Type B pancreatic cell (in vitro differentiated cells): ENCODE data around the gene MRPS25. TPM values are rescaled to one million over a fixed set of nuclear protein-coding genes. Genes with fewer than 3 reads are reported as not detected.

Experiments used
- DNase-seq: peaks from one replicate; pipeline ENCODE4 v3.0.0; 2021; ENCODE audit warnings: mixed read lengths; ENCODE audit not compliant: unreplicated experiment; ENCODE audit errors: extremely low spot score
- H3K27ac Mint-ChIP-seq: 2 replicates; pipeline ENCODE4 v1.8.0; 2021; ENCODE audit warnings: mild to moderate bottlenecking, mixed read lengths
- H3K27me3 Mint-ChIP-seq: 2 replicates; pipeline ENCODE4 v1.8.0; 2021; ENCODE audit warnings: mixed read lengths
- H3K36me3 Mint-ChIP-seq: 2 replicates; pipeline ENCODE4 v1.8.0; 2021; ENCODE audit warnings: mixed read lengths
- H3K4me1 Mint-ChIP-seq: one replicate; pipeline ENCODE4 v1.8.0; 2021; ENCODE audit warnings: mixed read lengths; ENCODE audit not compliant: unreplicated experiment
- H3K4me3 Mint-ChIP-seq: 2 replicates; pipeline ENCODE4 v1.8.0; 2021; ENCODE audit warnings: mild to moderate bottlenecking, mixed read lengths
- H3K9me3 Mint-ChIP-seq: 2 replicates; pipeline ENCODE4 v1.8.0; 2021; ENCODE audit warnings: mixed read lengths
- CTCF ChIP-seq: fragments of 200-600 bp; sonication (generic); conservative IDR thresholded peaks from 2 replicates; pipeline ENCODE4 v1.5.0; 2021; ENCODE audit warnings: antibody characterized with exemption, mild to moderate bottlenecking
- total RNA-seq: library from RNA; stranded (reverse); gene quantifications from 2 replicates; pipeline ENCODE4 v1.2.1, GENCODE V29; 2021; ENCODE audit warnings: low replicate concordance

The MRPS25 gene
- total RNA-seq, 1 donor from 2014 or later: 71.7 TPM

- H3K27ac Mint-ChIP-seq: no peak overlapping the region
- no peaks in the 10 kb centered on the region for H3K9me3 Mint-ChIP-seq
- H3K36me3 Mint-ChIP-seq: peaks cover 30% of the 10 kb centered on the region
- no peak overlapping the region for H3K4me3 Mint-ChIP-seq
- no peaks in the 10 kb centered on the region for H3K4me1 Mint-ChIP-seq
- no peak for TF ChIP-seq CTCF
- no peaks in the 10 kb centered on the region for H3K27me3 Mint-ChIP-seq
- no peak for DNase-seq
These were observed 8.3 kb downstream of the MRPS25 start for GRCh38 chr3:15056676-15057404.

- Mint-ChIP-seq H3K27ac (no peak overlapping the region), H3K4me3 (no peak overlapping the region), H3K27me3 (no peaks in the 10 kb centered on the region), H3K36me3 (peaks cover 27% of the 10 kb centered on the region), H3K9me3 (no peaks in the 10 kb centered on the region), H3K4me1 (no peaks in the 10 kb centered on the region)
- no peak for TF ChIP-seq CTCF
- DNase-seq: no peak
These were observed 10.0 kb downstream of the MRPS25 start for GRCh38 chr3:15055019-15055557.

- no peaks in the 10 kb centered on the region for H3K9me3 Mint-ChIP-seq
- H3K27ac Mint-ChIP-seq: no peak overlapping the region
- peaks cover 18% of the 10 kb centered on the region for H3K36me3 Mint-ChIP-seq
- no peak overlapping the region for H3K4me3 Mint-ChIP-seq
- no peak for DNase-seq
- no peaks in the 10 kb centered on the region for H3K4me1 Mint-ChIP-seq
- no peaks in the 10 kb centered on the region for H3K27me3 Mint-ChIP-seq
- no peak for TF ChIP-seq CTCF
These were observed 11.6 kb downstream of the MRPS25 start for GRCh38 chr3:15053541-15053940.

GRCh38 chr3:15052335-15053242, 12.5 kb downstream of the MRPS25 start:
- H3K27ac Mint-ChIP-seq: peak overlapping the region; percentile 8
- H3K4me3 Mint-ChIP-seq: no peak overlapping the region
- no peak for TF ChIP-seq CTCF
- H3K27me3 Mint-ChIP-seq: no peaks in the 10 kb centered on the region
- no peaks in the 10 kb centered on the region for H3K9me3 Mint-ChIP-seq
- no peaks in the 10 kb centered on the region for H3K4me1 Mint-ChIP-seq
- H3K36me3 Mint-ChIP-seq: peaks cover 16% of the 10 kb centered on the region
- no peak for DNase-seq

- Mint-ChIP-seq H3K27ac (peak overlapping the region; percentile 61), H3K9me3 (no peaks in the 10 kb centered on the region), H3K27me3 (no peaks in the 10 kb centered on the region), H3K4me3 (no peak overlapping the region), H3K36me3 (peaks cover 18% of the 10 kb centered on the region), H3K4me1 (no peaks in the 10 kb centered on the region)
- TF ChIP-seq CTCF: peak; percentile 74
- no peak for DNase-seq
These were observed 13.6 kb downstream of the MRPS25 start for GRCh38 chr3:15051531-15051930.
